Activated naive CD4-positive, alpha-beta T cell treated with anti-CD3 and anti-CD28 coated beads, Interleukin-2, amount 50 U/mL, for 24 hours (primary cell): ENCODE results near the gene JUN.

ENCODE experiments used
- H3K27ac Mint-ChIP-seq: one replicate; pipeline ENCODE4 v1.8.0; 2021; ENCODE audit warnings: mild to moderate bottlenecking, mixed read lengths
- H3K27me3 Mint-ChIP-seq: one replicate; pipeline ENCODE4 v1.8.0; 2021; ENCODE audit warnings: mixed read lengths
- H3K36me3 Mint-ChIP-seq: one replicate; pipeline ENCODE4 v1.8.0; 2021; ENCODE audit warnings: mixed read lengths
- H3K4me1 Mint-ChIP-seq: one replicate; pipeline ENCODE4 v1.8.0; 2021; ENCODE audit warnings: mixed read lengths
- H3K4me3 Mint-ChIP-seq: one replicate; pipeline ENCODE4 v1.8.0; 2021; ENCODE audit warnings: mild to moderate bottlenecking, mixed read lengths
- H3K9me3 Mint-ChIP-seq: one replicate; pipeline ENCODE4 v1.8.0; 2021; ENCODE audit warnings: mixed read lengths

Gene JUN

DNA sequence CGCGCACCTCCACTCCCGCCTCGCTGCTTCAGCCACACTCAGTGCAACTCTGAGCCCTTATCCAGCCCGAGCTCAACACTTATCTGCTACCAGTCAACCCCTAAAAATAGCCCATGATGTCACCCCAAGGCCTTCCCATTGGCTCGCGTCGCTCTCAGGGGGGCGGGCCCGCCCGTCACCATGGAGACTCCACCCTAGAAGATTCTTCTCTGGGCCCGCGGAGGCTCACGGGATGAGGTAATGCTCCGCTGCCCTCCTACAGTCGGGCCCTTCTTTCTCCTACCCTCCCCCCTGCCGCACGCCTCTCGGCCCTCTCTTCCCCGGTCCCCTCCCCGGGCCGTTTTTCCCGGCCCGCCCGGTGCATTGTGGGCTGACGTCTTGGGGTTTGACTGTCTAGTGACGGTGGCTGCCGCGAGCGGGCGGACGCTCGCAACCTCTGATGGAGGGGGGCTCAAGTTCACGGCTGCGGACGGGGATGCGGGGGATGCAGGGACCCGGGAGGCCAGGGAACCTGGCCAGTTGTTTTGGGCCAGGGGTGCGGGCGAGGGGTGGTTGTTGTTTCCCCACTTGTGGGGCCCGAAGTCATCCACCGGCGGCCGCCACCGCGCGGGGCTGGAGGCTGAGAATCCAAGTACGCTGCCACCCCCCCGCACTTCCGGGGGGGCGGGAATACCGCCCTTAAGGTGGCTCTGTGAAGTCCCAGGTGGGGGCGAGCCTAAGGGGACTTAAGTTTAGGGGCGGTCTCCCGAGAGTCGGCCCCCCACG, at the start of gene JUN:
Gene JUN, minus strand, starts transcription at position 55 of the 765 bp plus-strand sequence. CDS start 977 bp downstream, outside the sequence.
- H3K27me3 Mint-ChIP-seq = no peaks in the 10 kb centered on the region
- peaks cover 25% of the 10 kb centered on the region for H3K4me1 Mint-ChIP-seq
- H3K27ac Mint-ChIP-seq = peak within 1 kb of the TSS; percentile 87
- peaks cover 6% of the 10 kb centered on the region for H3K9me3 Mint-ChIP-seq
- peak within 1 kb of the TSS; percentile 98 for H3K4me3 Mint-ChIP-seq
- peaks cover 12% of the 10 kb centered on the region for H3K36me3 Mint-ChIP-seq

- Mint-ChIP-seq H3K4me1 (no peaks in the 10 kb centered on the region), H3K9me3 (no peaks in the 10 kb centered on the region), H3K4me3 (no peak overlapping the region), H3K27me3 (no peaks in the 10 kb centered on the region), H3K36me3 (peaks cover 3% of the 10 kb centered on the region), H3K27ac (no peak overlapping the region)
Measured at GRCh38 chr1:58833166-58833565, 49.3 kb upstream of the JUN start.

GRCh38 chr1:58830291-58830690, 46.4 kb upstream of the JUN start:
- no peaks in the 10 kb centered on the region for H3K4me1 Mint-ChIP-seq
- H3K4me3 Mint-ChIP-seq = no peak overlapping the region
- no peaks in the 10 kb centered on the region for H3K27me3 Mint-ChIP-seq
- peaks cover 13% of the 10 kb centered on the region for H3K36me3 Mint-ChIP-seq
- peaks cover 8% of the 10 kb centered on the region for H3K9me3 Mint-ChIP-seq
- H3K27ac Mint-ChIP-seq = no peak overlapping the region

GRCh38 chr1:58829866-58830265, 46.0 kb upstream of the JUN start:
- Mint-ChIP-seq H3K36me3 (peaks cover 13% of the 10 kb centered on the region), H3K4me3 (no peak overlapping the region), H3K4me1 (no peaks in the 10 kb centered on the region), H3K9me3 (peaks cover 8% of the 10 kb centered on the region), H3K27ac (no peak overlapping the region), H3K27me3 (no peaks in the 10 kb centered on the region)

DNA sequence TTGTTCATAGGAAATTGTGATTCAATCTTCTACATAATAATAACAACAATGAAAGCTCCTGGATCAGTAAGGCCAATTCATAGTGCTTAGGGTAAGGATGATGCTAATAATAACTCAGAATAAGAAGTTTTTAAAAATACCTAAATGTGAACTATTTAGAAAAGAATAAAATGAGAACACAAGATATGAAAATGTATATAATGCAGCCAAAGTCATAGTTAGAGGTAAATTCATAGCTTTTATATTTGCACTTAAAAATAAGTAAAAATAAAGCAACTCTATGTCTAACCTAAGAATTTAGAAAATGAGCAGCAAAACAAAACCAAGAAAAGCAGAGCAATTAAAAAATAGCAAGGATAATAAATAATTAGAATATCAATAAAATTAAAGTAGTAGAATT, 43.5 kb upstream of the JUN start:
- Mint-ChIP-seq H3K4me3 (no peak overlapping the region), H3K9me3 (peaks cover 8% of the 10 kb centered on the region), H3K36me3 (peaks cover 13% of the 10 kb centered on the region)

DNA sequence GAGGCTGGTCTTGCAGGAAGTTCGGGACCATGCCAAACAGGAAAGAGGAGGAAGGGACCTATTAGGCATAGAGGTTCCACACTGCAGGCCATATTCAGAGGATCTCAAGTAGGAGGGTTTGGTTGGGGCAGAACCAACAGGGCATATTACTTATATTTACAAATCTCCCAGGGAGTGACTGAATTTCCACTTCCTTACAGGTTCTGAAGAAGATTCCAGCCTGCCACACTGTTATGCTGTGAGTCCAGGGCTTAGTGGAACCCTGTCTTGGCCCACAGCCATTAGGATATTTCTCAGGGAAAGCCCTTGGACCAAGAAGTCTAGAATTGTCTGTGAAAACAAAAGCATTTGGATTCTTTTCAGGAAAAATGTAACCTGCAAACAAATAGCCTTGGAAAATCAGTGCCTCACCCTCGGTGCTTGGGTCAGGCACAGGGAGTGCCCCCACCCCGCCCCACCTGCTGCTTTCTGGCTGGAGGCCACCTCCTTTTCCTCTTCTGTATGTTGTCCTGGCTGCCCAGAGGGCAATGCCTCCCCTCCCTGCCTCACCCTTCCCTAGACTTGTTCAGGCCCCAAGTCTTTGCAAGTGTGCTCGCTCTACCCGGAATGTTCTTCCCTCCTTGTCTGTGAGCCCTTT, 41.0 kb upstream of the JUN start:
- H3K4me1 Mint-ChIP-seq = no peaks in the 10 kb centered on the region
- no peak overlapping the region for H3K27ac Mint-ChIP-seq
- peaks cover 13% of the 10 kb centered on the region for H3K36me3 Mint-ChIP-seq
- no peaks in the 10 kb centered on the region for H3K27me3 Mint-ChIP-seq
- peaks cover 8% of the 10 kb centered on the region for H3K9me3 Mint-ChIP-seq
- no peak overlapping the region for H3K4me3 Mint-ChIP-seq

More for the DNA sequence above, 43.5 kb upstream of the JUN start:
- Mint-ChIP-seq H3K4me1 (no peaks in the 10 kb centered on the region), H3K27me3 (no peaks in the 10 kb centered on the region), H3K27ac (no peak overlapping the region)

DNA sequence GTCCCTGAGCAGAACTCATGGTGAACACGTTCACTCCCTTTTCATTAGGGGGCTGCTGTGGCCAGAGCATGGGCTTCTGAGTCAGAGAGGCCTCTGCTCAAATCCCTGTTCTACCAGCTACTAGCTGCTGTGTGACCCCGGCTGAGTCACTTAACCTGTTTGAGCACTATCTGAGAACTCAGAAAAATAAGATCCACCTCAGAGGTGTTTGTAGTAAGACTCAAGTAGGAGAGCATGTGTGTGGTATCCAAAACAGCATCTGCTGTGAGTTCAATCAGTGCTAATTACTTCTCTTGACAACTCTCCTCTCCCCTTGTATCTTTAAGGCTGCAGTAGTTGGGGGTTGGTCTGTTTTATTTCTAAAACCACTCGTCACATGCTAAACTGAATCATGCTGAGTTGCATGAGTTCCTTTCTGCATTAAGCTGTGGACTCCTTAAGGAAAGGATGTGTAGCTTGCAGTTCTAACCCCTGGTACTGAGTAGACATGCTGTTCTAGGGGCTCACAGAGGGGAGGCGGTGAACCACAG, 39.7 kb upstream of the JUN start:
- Mint-ChIP-seq H3K27me3 (no peaks in the 10 kb centered on the region), H3K4me3 (no peak overlapping the region), H3K36me3 (peaks cover 12% of the 10 kb centered on the region), H3K4me1 (no peaks in the 10 kb centered on the region), H3K27ac (no peak overlapping the region), H3K9me3 (peaks cover 8% of the 10 kb centered on the region)

DNA sequence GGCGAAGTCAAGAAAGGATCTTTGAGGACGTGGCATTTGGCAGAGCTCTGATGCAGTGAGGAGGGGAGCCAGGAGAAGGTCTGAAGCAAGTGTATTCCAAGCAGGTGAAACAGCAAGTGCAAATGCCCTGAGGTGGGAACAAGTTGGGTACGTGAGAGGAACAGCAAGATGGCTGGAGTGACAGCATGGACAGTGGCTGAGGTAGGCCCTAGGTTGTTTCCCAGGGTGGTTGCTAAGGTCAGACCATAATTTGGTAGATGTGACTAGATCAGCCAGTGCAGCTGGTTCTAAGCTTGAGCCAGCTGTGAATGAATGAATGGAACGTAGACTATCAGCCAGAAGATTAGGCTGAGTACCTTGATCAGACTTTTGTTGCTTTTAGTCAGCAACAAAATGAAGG, 37.5 kb upstream of the JUN start:
- Mint-ChIP-seq H3K9me3 (no peaks in the 10 kb centered on the region), H3K27ac (no peak overlapping the region), H3K4me3 (no peak overlapping the region), H3K4me1 (peaks cover 4% of the 10 kb centered on the region), H3K27me3 (no peaks in the 10 kb centered on the region), H3K36me3 (peaks cover 2% of the 10 kb centered on the region)

GRCh38 chr1:58818976-58819375, 35.1 kb upstream of the JUN start:
- Mint-ChIP-seq H3K4me1 (peaks cover 9% of the 10 kb centered on the region), H3K9me3 (no peaks in the 10 kb centered on the region), H3K27ac (no peak overlapping the region), H3K4me3 (no peak overlapping the region), H3K27me3 (no peaks in the 10 kb centered on the region), H3K36me3 (no peaks in the 10 kb centered on the region)

GRCh38 chr1:58818075-58818474, 34.2 kb upstream of the JUN start:
- Mint-ChIP-seq H3K27ac (no peak overlapping the region), H3K27me3 (no peaks in the 10 kb centered on the region), H3K4me1 (peaks cover 18% of the 10 kb centered on the region), H3K36me3 (no peaks in the 10 kb centered on the region), H3K4me3 (no peak overlapping the region), H3K9me3 (no peaks in the 10 kb centered on the region)

- Mint-ChIP-seq H3K27ac (peak overlapping the region; percentile 31), H3K9me3 (no peaks in the 10 kb centered on the region), H3K27me3 (no peaks in the 10 kb centered on the region), H3K4me3 (peak overlapping the region; percentile 90), H3K4me1 (peaks cover 29% of the 10 kb centered on the region), H3K36me3 (no peaks in the 10 kb centered on the region)
Measured at GRCh38 chr1:58816747-58817221, 32.9 kb upstream of the JUN start.

GRCh38 chr1:58816072-58816746, 32.4 kb upstream of the JUN start:
- no peaks in the 10 kb centered on the region for H3K36me3 Mint-ChIP-seq
- no peaks in the 10 kb centered on the region for H3K9me3 Mint-ChIP-seq
- H3K27ac Mint-ChIP-seq = peak overlapping the region; percentile 55
- no peaks in the 10 kb centered on the region for H3K27me3 Mint-ChIP-seq
- peaks cover 33% of the 10 kb centered on the region for H3K4me1 Mint-ChIP-seq
- H3K4me3 Mint-ChIP-seq = peak overlapping the region; percentile 90

DNA sequence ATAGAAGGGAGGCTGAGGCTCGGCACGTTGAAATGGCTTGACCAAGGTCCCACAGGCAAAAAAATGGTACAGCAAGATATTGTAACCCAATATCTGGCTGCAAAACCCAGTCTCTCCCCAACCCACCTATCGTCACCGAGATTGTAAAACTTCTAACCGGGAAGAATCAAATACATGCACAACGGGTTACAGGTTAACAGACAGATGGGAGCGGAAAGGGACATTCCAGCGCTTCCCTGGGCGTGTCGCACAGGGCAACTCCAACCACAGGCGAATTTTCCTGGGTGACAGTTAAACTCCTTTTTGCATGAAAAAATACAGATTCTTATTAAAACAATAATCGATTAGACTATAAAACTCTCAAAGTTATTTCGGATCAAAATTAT, 31.8 kb upstream of the JUN start:
- Mint-ChIP-seq H3K36me3 (no peaks in the 10 kb centered on the region), H3K27ac (peak overlapping the region; percentile 59), H3K9me3 (no peaks in the 10 kb centered on the region), H3K4me1 (peaks cover 33% of the 10 kb centered on the region), H3K27me3 (no peaks in the 10 kb centered on the region), H3K4me3 (peak overlapping the region; percentile 90)

- Mint-ChIP-seq H3K36me3 (no peaks in the 10 kb centered on the region), H3K27ac (peak overlapping the region; percentile 59), H3K27me3 (no peaks in the 10 kb centered on the region), H3K9me3 (no peaks in the 10 kb centered on the region), H3K4me1 (peaks cover 34% of the 10 kb centered on the region), H3K4me3 (peak overlapping the region; percentile 90)
Measured at GRCh38 chr1:58815069-58815685, 31.3 kb upstream of the JUN start.

- Mint-ChIP-seq H3K27ac (peak overlapping the region; percentile 41), H3K4me1 (peaks cover 41% of the 10 kb centered on the region), H3K9me3 (no peaks in the 10 kb centered on the region), H3K36me3 (no peaks in the 10 kb centered on the region), H3K4me3 (peak overlapping the region; percentile 69), H3K27me3 (no peaks in the 10 kb centered on the region)
Measured at GRCh38 chr1:58814251-58815068, 30.6 kb upstream of the JUN start.
